Measurements from ENCODE around the gene SERTAD1. TPM values are rescaled to one million over a fixed set of nuclear protein-coding genes. Genes with fewer than 3 reads are reported as not detected.
"Not testable (repeated sequence)": the region's sequence is repeated elsewhere in the genome, so short reads cannot be mapped to it uniquely, and the experiment has no call there.

The SERTAD1 gene
- polyA plus RNA-seq, 4 donors: 8.7 to 29.7 (median 22.6) TPM

- H3K36me3 ChIP-seq (ENCODE audit: control insufficient read depth in 3 of 3, insufficient read depth in 2 of 3, low read depth in 1 of 3, low read length in 3 of 3): no peaks in the 10 kb centered on the region
- H3K27ac ChIP-seq (ENCODE audit: low read depth in 1 of 3, low read length in 2 of 3): peak overlapping the region in 1 of 3 donors; percentile 41
- peaks cover 0 to 4% (median 0%) of the 10 kb centered on the region in 3 donors for H3K27me3 ChIP-seq (ENCODE audit: control insufficient read depth in 3 of 3, insufficient read depth in 3 of 3, low read length in 3 of 3)
- DNase-seq (no peak), FAIRE-seq (no peak)
- no peak overlapping the region for H3K4me3 ChIP-seq (ENCODE audit: low read depth in 1 of 3, low read length in 3 of 3)
- H3K4me1 ChIP-seq (ENCODE audit: control insufficient read depth in 3 of 3, insufficient read depth in 2 of 3, low read depth in 1 of 3, low read length in 2 of 3): peaks cover 0 to 15% (median 0%) of the 10 kb centered on the region in 3 donors
- 20 to 41% (median 32%) methylated on average over 16 of the region's 16 CpGs for WGBS, 3 donors
- H3K9me3 ChIP-seq (ENCODE audit: control insufficient read depth in 2 of 2, insufficient read depth in 1 of 2, low read depth in 1 of 2, low read length in 1 of 2): no peaks in the 10 kb centered on the region
Observed at GRCh38 chr19:40411125-40411842, 14.5 kb downstream of the SERTAD1 start.

GRCh38 chr19:40410030-40410389, 15.8 kb downstream of the SERTAD1 start:
- H3K4me3 ChIP-seq (ENCODE audit: low read depth in 1 of 3, low read length in 3 of 3): no peak overlapping the region
- 73 to 80% (median 76%) methylated on average over 9 of the region's 9 CpGs for WGBS, 3 donors
- H3K9me3 ChIP-seq (ENCODE audit: control insufficient read depth in 2 of 2, insufficient read depth in 1 of 2, low read depth in 1 of 2, low read length in 1 of 2): no peaks in the 10 kb centered on the region
- H3K36me3 ChIP-seq (ENCODE audit: control insufficient read depth in 3 of 3, insufficient read depth in 2 of 3, low read depth in 1 of 3, low read length in 3 of 3): no peaks in the 10 kb centered on the region
- no peak for FAIRE-seq
- peaks cover 0 to 4% (median 0%) of the 10 kb centered on the region in 3 donors for H3K27me3 ChIP-seq (ENCODE audit: control insufficient read depth in 3 of 3, insufficient read depth in 3 of 3, low read length in 3 of 3)
- DNase-seq: no peak
- no peak overlapping the region for H3K27ac ChIP-seq (ENCODE audit: low read depth in 1 of 3, low read length in 2 of 3)
- H3K4me1 ChIP-seq (ENCODE audit: control insufficient read depth in 3 of 3, insufficient read depth in 2 of 3, low read depth in 1 of 3, low read length in 2 of 3): peaks cover 0 to 10% (median 0%) of the 10 kb centered on the region in 3 donors

GRCh38 chr19:40408598-40408925, 17.2 kb downstream of the SERTAD1 start:
- not testable (repeated sequence) for H3K9me3 ChIP-seq (ENCODE audit: control insufficient read depth in 2 of 2, insufficient read depth in 1 of 2, low read depth in 1 of 2, low read length in 1 of 2); H3K4me1 ChIP-seq (ENCODE audit: control insufficient read depth in 3 of 3, insufficient read depth in 2 of 3, low read depth in 1 of 3, low read length in 2 of 3); H3K27me3 ChIP-seq (ENCODE audit: control insufficient read depth in 3 of 3, insufficient read depth in 3 of 3, low read length in 3 of 3); H3K27ac ChIP-seq (ENCODE audit: low read depth in 1 of 3, low read length in 2 of 3); H3K36me3 ChIP-seq (ENCODE audit: control insufficient read depth in 3 of 3, insufficient read depth in 2 of 3, low read depth in 1 of 3, low read length in 3 of 3); H3K4me3 ChIP-seq (ENCODE audit: low read depth in 1 of 3, low read length in 3 of 3); FAIRE-seq; DNase-seq
- 82 to 85% (median 83%) methylated on average over 8 of the region's 8 CpGs for WGBS, 3 donors

- H3K9me3 ChIP-seq (ENCODE audit: control insufficient read depth in 2 of 2, insufficient read depth in 1 of 2, low read depth in 1 of 2, low read length in 1 of 2): no peaks in the 10 kb centered on the region
- H3K27ac ChIP-seq (ENCODE audit: low read depth in 1 of 3, low read length in 2 of 3): no peak overlapping the region
- no peaks in the 10 kb centered on the region for H3K27me3 ChIP-seq (ENCODE audit: control insufficient read depth in 3 of 3, insufficient read depth in 3 of 3, low read length in 3 of 3)
- H3K4me3 ChIP-seq (ENCODE audit: low read depth in 1 of 3, low read length in 3 of 3): no peak overlapping the region
- no peak for FAIRE-seq
- DNase-seq: no peak
- peaks cover 0 to 11% (median 0%) of the 10 kb centered on the region in 3 donors for H3K4me1 ChIP-seq (ENCODE audit: control insufficient read depth in 3 of 3, insufficient read depth in 2 of 3, low read depth in 1 of 3, low read length in 2 of 3)
- WGBS, 3 donors: 20 to 50% (median 28%) methylated on average over 21 to 22 of the region's 22 CpGs
- H3K36me3 ChIP-seq (ENCODE audit: control insufficient read depth in 3 of 3, insufficient read depth in 2 of 3, low read depth in 1 of 3, low read length in 3 of 3): no peaks in the 10 kb centered on the region
Observed at GRCh38 chr19:40407714-40408597, 17.8 kb downstream of the SERTAD1 start.

- peak overlapping the region in 2 of 3 donors; percentile 47 to 68 for H3K4me3 ChIP-seq (ENCODE audit: low read depth in 1 of 3, low read length in 3 of 3)
- FAIRE-seq (no peak), DNase-seq (peak; percentile 78 to 91)
- H3K27me3 ChIP-seq (ENCODE audit: control insufficient read depth in 3 of 3, insufficient read depth in 3 of 3, low read length in 3 of 3): no peaks in the 10 kb centered on the region
- peaks cover 0 to 8% (median 0%) of the 10 kb centered on the region in 3 donors for H3K4me1 ChIP-seq (ENCODE audit: control insufficient read depth in 3 of 3, insufficient read depth in 2 of 3, low read depth in 1 of 3, low read length in 2 of 3)
- peak overlapping the region; percentile 12 to 82 (median 82) for H3K27ac ChIP-seq (ENCODE audit: low read depth in 1 of 3, low read length in 2 of 3)
- no peaks in the 10 kb centered on the region for H3K9me3 ChIP-seq (ENCODE audit: control insufficient read depth in 2 of 2, insufficient read depth in 1 of 2, low read depth in 1 of 2, low read length in 1 of 2)
- no peaks in the 10 kb centered on the region for H3K36me3 ChIP-seq (ENCODE audit: control insufficient read depth in 3 of 3, insufficient read depth in 2 of 3, low read depth in 1 of 3, low read length in 3 of 3)
- WGBS, 3 donors: 0 to 1% (median 1%) methylated on average over 41 of the region's 41 CpGs
Observed at GRCh38 chr19:40403262-40403984, 22.4 kb downstream of the SERTAD1 start.

GRCh38 chr19:40400559-40400958, 25.2 kb downstream of the SERTAD1 start:
- Histone ChIP-seq H3K4me3 (ENCODE audit: low read depth in 1 of 3, low read length in 3 of 3) (no peak overlapping the region), H3K9me3 (ENCODE audit: control insufficient read depth in 2 of 2, insufficient read depth in 1 of 2, low read depth in 1 of 2, low read length in 1 of 2) (no peaks in the 10 kb centered on the region), H3K4me1 (ENCODE audit: control insufficient read depth in 3 of 3, insufficient read depth in 2 of 3, low read depth in 1 of 3, low read length in 2 of 3) (peaks cover 0 to 13% (median 2%) of the 10 kb centered on the region in 3 donors), H3K27me3 (ENCODE audit: control insufficient read depth in 3 of 3, insufficient read depth in 3 of 3, low read length in 3 of 3) (no peaks in the 10 kb centered on the region), H3K27ac (ENCODE audit: low read depth in 1 of 3, low read length in 2 of 3) (no peak overlapping the region), H3K36me3 (ENCODE audit: control insufficient read depth in 3 of 3, insufficient read depth in 2 of 3, low read depth in 1 of 3, low read length in 3 of 3) (peaks cover 0 to 11% (median 3%) of the 10 kb centered on the region in 3 donors)
- 24 to 48% (median 27%) methylated on average over 2 to 3 of the region's 3 CpGs for WGBS, 3 donors
- FAIRE-seq (no peak), DNase-seq (no peak)

GRCh38 chr19:40398417-40399131, 27.2 kb downstream of the SERTAD1 start:
- Histone ChIP-seq H3K27ac (ENCODE audit: low read depth in 1 of 3, low read length in 2 of 3) (peak overlapping the region in 1 of 3 donors; percentile 25), H3K9me3 (ENCODE audit: control insufficient read depth in 2 of 2, insufficient read depth in 1 of 2, low read depth in 1 of 2, low read length in 1 of 2) (no peaks in the 10 kb centered on the region), H3K36me3 (ENCODE audit: control insufficient read depth in 3 of 3, insufficient read depth in 2 of 3, low read depth in 1 of 3, low read length in 3 of 3) (peaks cover 0 to 11% (median 3%) of the 10 kb centered on the region in 3 donors), H3K4me3 (ENCODE audit: low read depth in 1 of 3, low read length in 3 of 3) (peak overlapping the region in 1 of 3 donors; percentile 4), H3K4me1 (ENCODE audit: control insufficient read depth in 3 of 3, insufficient read depth in 2 of 3, low read depth in 1 of 3, low read length in 2 of 3) (peaks cover 0 to 13% (median 2%) of the 10 kb centered on the region in 3 donors), H3K27me3 (ENCODE audit: control insufficient read depth in 3 of 3, insufficient read depth in 3 of 3, low read length in 3 of 3) (no peaks in the 10 kb centered on the region)
- WGBS, 3 donors: 42 to 44% (median 42%) methylated on average over 37 to 49 of the region's 49 CpGs
- DNase-seq (peak; percentile 55 to 79), FAIRE-seq (no peak)

GRCh38 chr19:40397568-40397906, 28.3 kb downstream of the SERTAD1 start:
- DNase-seq (no peak), FAIRE-seq (no peak)
- Histone ChIP-seq H3K27ac (ENCODE audit: low read depth in 1 of 3, low read length in 2 of 3) (no peak overlapping the region), H3K9me3 (ENCODE audit: control insufficient read depth in 2 of 2, insufficient read depth in 1 of 2, low read depth in 1 of 2, low read length in 1 of 2) (no peaks in the 10 kb centered on the region), H3K4me3 (ENCODE audit: low read depth in 1 of 3, low read length in 3 of 3) (no peak overlapping the region), H3K36me3 (ENCODE audit: control insufficient read depth in 3 of 3, insufficient read depth in 2 of 3, low read depth in 1 of 3, low read length in 3 of 3) (peaks cover 0 to 11% (median 3%) of the 10 kb centered on the region in 3 donors), H3K4me1 (ENCODE audit: control insufficient read depth in 3 of 3, insufficient read depth in 2 of 3, low read depth in 1 of 3, low read length in 2 of 3) (peaks cover 0 to 9% (median 2%) of the 10 kb centered on the region in 3 donors), H3K27me3 (ENCODE audit: control insufficient read depth in 3 of 3, insufficient read depth in 3 of 3, low read length in 3 of 3) (no peaks in the 10 kb centered on the region)
- WGBS, 3 donors: 92 to 96% (median 94%) methylated on average over 17 to 22 of the region's 22 CpGs
